HCT116 (cell line): ENCODE results near the gene FAM20C. TPM values are rescaled to one million over a fixed set of nuclear protein-coding genes. Genes with fewer than 3 reads are reported as not detected.

ENCODE experiments used
- ATAC-seq: fragments of 200-7000 bp; cut with Tn5 transposase; 2 replicates; pipeline ENCODE4 v1.9.1; 2020; ENCODE audit warnings: mild to moderate bottlenecking, moderate library complexity
- BruUV-seq: library from RNA; stranded (reverse); fragments of 400-500 nt; replicated peaks from 2 replicates; lab custom pipeline; 2021; lab: Mats Ljungman, UMichigan
- CTCF ChIA-PET: fragments of 300-600 bp; sonication (Branson Sonifier 250); formaldehyde crosslinking; loops from one replicate; lab custom pipeline; 2021; ENCODE audit warnings: antibody characterized with exemption; lab: Charles Lee
- POLR2A ChIA-PET: fragments of 300-600, 350-600 bp; sonication (Branson Sonifier 250); formaldehyde crosslinking; loops from one replicate; lab custom pipeline; 2021; ENCODE audit warnings: antibody characterized with exemption; lab: Charles Lee
- RAD21 ChIA-PET, 2 experiments: fragments of 300-600 bp; sonication (Branson Sonifier 250); formaldehyde crosslinking; loops; one replicate each; lab custom pipeline; 2023; ENCODE audit warnings: low total read pairs in 2 of 2; ENCODE audit not compliant: uncharacterized antibody in 2 of 2, unreplicated experiment in 2 of 2, low non-redundant PET in 1 of 2; lab: Charles Lee
- DNase-seq: peaks from one replicate; pipeline ENCODE4 v3.0.0-alpha.2; 2010; ENCODE audit warnings: low read depth, low spot score
- H2AFZ ChIP-seq: fragments of 200-600 bp; shearing (Covaris generic), sonication (generic); 2 replicates; pipeline ENCODE4 v1.6.1; 2017; ENCODE audit warnings: low read depth, mixed run types, mixed read lengths, antibody characterized with exemption, low read length; ENCODE audit not compliant: poor library complexity, severe bottlenecking
- H3K27ac ChIP-seq: 2 replicates; pipeline ENCODE4 v1.5.1; 2012; ENCODE audit warnings: low read depth, low read length
- H3K27me3 ChIP-seq: fragments of 200-600 bp; sonication (generic); 2 replicates; pipeline ENCODE4 v1.6.1; 2016; ENCODE audit warnings: mixed run types, low read length, mixed read lengths; ENCODE audit not compliant: insufficient read depth
- H3K36me3 ChIP-seq, 2 experiments: fragments of 200-500 bp in 1 of 2; fragments of 200-600 bp in 1 of 2; sonication (Bioruptor generic) in 1 of 2; sonication (generic) in 1 of 2; 2 replicates each; pipeline versions ENCODE4 v1.5.1 to v1.6.1; 2014 to 2016; ENCODE audit warnings: low read length in 2 of 2, inconsistent platforms in 1 of 2, mixed read lengths in 1 of 2, mixed run types in 1 of 2; ENCODE audit not compliant: insufficient read depth in 2 of 2, control insufficient read depth in 1 of 2
- H3K4me1 ChIP-seq, 2 experiments: fragments of 200-600 bp in 1 of 2; sonication (generic) in 1 of 2; 2 replicates each; pipeline versions ENCODE4 v1.5.1 to v1.6.1; 2012 to 2017; ENCODE audit warnings: low read length in 2 of 2, inconsistent platforms in 1 of 2, mild to moderate bottlenecking in 1 of 2, mixed read lengths in 1 of 2, mixed run types in 1 of 2, moderate library complexity in 1 of 2; ENCODE audit not compliant: insufficient read depth in 2 of 2, control insufficient read depth in 1 of 2
- H3K4me2 ChIP-seq: fragments of 200-600 bp; sonication (generic); 2 replicates; pipeline ENCODE4 v1.6.1; 2017; ENCODE audit warnings: mixed run types, low read length, mixed read lengths
- H3K4me3 ChIP-seq, 2 experiments: fragments of 200-600 bp in 1 of 2; sonication (generic) in 1 of 2; replicated peaks in 1 of 2; 2 replicates each; pipeline ENCODE4 v1.5.1; 2011 to 2016; ENCODE audit warnings: low read length in 2 of 2, control low read depth in 1 of 2, low read depth in 1 of 2, mild to moderate bottlenecking in 1 of 2, mixed read lengths in 1 of 2, mixed run types in 1 of 2
- H3K79me2 ChIP-seq: fragments of 200-600 bp; sonication (generic); 2 replicates; pipeline ENCODE4 v1.6.1; 2017; ENCODE audit warnings: mild to moderate bottlenecking, mixed run types, low read length, moderate library complexity, mixed read lengths; ENCODE audit not compliant: insufficient read depth
- H3K9ac ChIP-seq: fragments of 200-600 bp; sonication (generic); 2 replicates; pipeline ENCODE4 v1.6.1; 2016; ENCODE audit warnings: low read length, mixed read lengths
- H3K9me2 ChIP-seq: fragments of 200-600 bp; sonication (generic), shearing (Covaris generic); 2 replicates; pipeline ENCODE4 v1.6.1; 2017; ENCODE audit warnings: mixed run types, mild to moderate bottlenecking, moderate library complexity; ENCODE audit not compliant: insufficient read depth
- H3K9me3 ChIP-seq, 2 experiments: fragments of 200-500 bp in 1 of 2; fragments of 200-600 bp in 1 of 2; sonication (Bioruptor generic) in 1 of 2; sonication (generic) in 1 of 2; 2 replicates each; pipeline ENCODE4 v1.6.1; 2014 to 2017; ENCODE audit warnings: low read length in 2 of 2, mixed read lengths in 2 of 2, inconsistent platforms in 1 of 2, low read depth in 1 of 2, mild to moderate bottlenecking in 1 of 2, mixed run types in 1 of 2, moderate library complexity in 1 of 2; ENCODE audit not compliant: control insufficient read depth in 1 of 2, insufficient read depth in 1 of 2
- H4K20me1 ChIP-seq: fragments of 200-600 bp; sonication (generic), shearing (Covaris generic); 2 replicates; pipeline ENCODE4 v1.6.1; 2017; ENCODE audit warnings: mixed run types, mild to moderate bottlenecking, moderate library complexity; ENCODE audit not compliant: insufficient read depth
- ATF3 ChIP-seq: IDR thresholded peaks from 2 replicates; pipeline ENCODE4 v1.6.1; 2012
- CEBPB ChIP-seq: IDR thresholded peaks from 2 replicates; pipeline ENCODE4 v1.6.1; 2012; ENCODE audit warnings: low read depth
- CTCF ChIP-seq, 3 experiments: fragments of 200-600 bp in 1 of 3; sonication (generic) in 1 of 3; IDR thresholded peaks in 2 of 3; conservative IDR thresholded peaks in 1 of 3; 2 replicates each; pipeline ENCODE4 v1.5.1; 2012 to 2017; ENCODE audit warnings: low read depth in 2 of 3, low read length in 2 of 3, antibody characterized with exemption in 1 of 3, borderline replicate concordance in 1 of 3, control low read depth in 1 of 3, mild to moderate bottlenecking in 1 of 3, mixed read lengths in 1 of 3, mixed run types in 1 of 3, moderate library complexity in 1 of 3; ENCODE audit not compliant: insufficient read depth in 1 of 3
- EGR1 ChIP-seq: IDR thresholded peaks from 2 replicates; pipeline ENCODE4 v1.6.1; 2012; ENCODE audit warnings: low read depth
- ELF1 ChIP-seq: IDR thresholded peaks from 2 replicates; pipeline ENCODE4 v1.6.1; 2012; ENCODE audit warnings: low read depth, borderline replicate concordance
- EZH2 ChIP-seq: fragments of 200-600 bp; sonication (generic); IDR thresholded peaks from 2 replicates; pipeline ENCODE4 v1.6.1; 2017; ENCODE audit warnings: antibody characterized with exemption, mixed run types
- EZH2phosphoT487 ChIP-seq: fragments of 200-600 bp; IDR thresholded peaks from 2 replicates; pipeline ENCODE4 v1.6.1; 2018; ENCODE audit warnings: antibody characterized with exemption, borderline replicate concordance
- JUND ChIP-seq: IDR thresholded peaks from 2 replicates; pipeline ENCODE4 v1.6.1; 2012
- SIN3A ChIP-seq: IDR thresholded peaks from 2 replicates; pipeline ENCODE4 v1.6.1; 2012; ENCODE audit warnings: low read depth
- TCF7L2 ChIP-seq: IDR thresholded peaks from 2 replicates; pipeline ENCODE4 v1.7.0; 2011; ENCODE audit warnings: borderline replicate concordance, inconsistent platforms; ENCODE audit not compliant: insufficient read depth, insufficient read length; ENCODE audit errors: extremely low read depth
- YY1 ChIP-seq: IDR thresholded peaks from 2 replicates; pipeline ENCODE4 v1.6.1; 2011; ENCODE audit warnings: low read length, low read depth, moderate library complexity, mild to moderate bottlenecking; ENCODE audit not compliant: insufficient replicate concordance; ENCODE audit errors: extremely low read depth
- intact Hi-C: fragments of 100-400 bp; cut with micrococcal nuclease; formaldehyde crosslinking; loops from 2 replicates; pipeline ENCODE4 v1.10.0; 2022
- total RNA-seq: library from RNA; stranded (reverse); gene quantifications from one replicate; pipeline ENCODE4 v1.2.1, GENCODE V29; 2021; ENCODE audit not compliant: unreplicated experiment

The FAM20C gene
- total RNA-seq, 1 experiment from 2014 or later, result 27.1 TPM

DNA sequence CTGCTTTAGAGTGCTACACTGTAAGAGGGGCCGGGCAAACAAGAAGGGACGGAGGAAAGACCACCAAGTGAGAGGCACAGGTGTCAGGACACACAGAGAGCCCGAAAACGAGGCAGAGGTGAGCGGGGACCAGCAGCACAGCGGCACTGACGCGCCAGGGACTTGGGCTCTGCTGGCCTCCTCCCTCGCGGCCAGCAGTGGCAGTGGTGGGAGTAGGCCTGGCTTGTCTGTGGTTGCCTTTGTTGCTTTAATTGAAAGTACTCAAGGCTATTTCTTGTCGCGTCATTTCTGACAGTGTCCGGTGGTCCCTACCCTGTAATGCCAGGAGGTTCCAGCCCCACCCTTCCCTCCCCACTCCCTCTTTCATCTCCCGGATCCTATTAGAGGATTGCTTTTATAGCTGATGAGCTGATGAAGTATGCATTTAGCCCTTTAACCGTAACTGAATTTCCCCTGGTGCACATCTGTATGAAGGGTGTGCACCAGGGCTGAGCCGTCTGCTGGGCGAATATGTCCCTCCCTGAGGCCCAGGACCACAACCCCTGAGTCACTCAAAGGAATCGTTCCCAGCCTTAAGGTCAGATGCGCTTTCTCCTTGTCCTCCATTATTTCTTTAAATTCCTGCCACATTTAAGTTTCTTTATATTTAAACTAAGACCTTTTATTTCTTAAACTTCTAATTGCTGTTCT is 39.5 kb upstream of the FAM20C start (continued):
- no peak for TF ChIP-seq EGR1
- TF ChIP-seq CTCF (IDR thresholded peaks at IDR 0.05 in 2 of 3, conservative IDR thresholded peaks at IDR 0.05 in 1 of 3; ENCODE audit: borderline replicate concordance in 1 of 3, insufficient read depth in 1 of 3, low read depth in 2 of 3, low read length in 2 of 3), result no peak
- no peak for TF ChIP-seq SIN3A
- no peak for TF ChIP-seq YY1
- TF ChIP-seq TCF7L2, result no peak

DNA sequence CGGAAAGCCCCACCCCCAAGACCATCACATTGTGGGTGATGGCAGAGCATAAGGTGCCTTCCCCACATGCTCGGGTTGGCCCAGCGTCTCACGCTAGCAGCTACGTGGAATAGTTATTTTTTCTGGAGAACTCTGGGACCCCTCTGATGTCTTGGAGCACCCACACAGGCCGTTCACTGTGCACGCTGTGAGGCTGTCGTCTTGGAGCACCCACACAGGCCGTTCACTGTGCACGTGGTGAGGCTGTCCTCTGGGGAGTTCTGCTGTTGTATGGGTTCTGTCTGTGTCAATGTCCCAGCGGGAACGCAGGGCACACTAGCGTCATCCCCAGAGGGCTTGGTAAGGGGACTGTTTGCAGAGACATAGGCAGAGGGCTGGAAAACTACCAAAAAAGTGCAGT is 38.8 kb upstream of the FAM20C start:
- Histone ChIP-seq H3K79me2 (no peaks in the 10 kb centered on the region), H3K9me2 (no peaks in the 10 kb centered on the region), H3K4me3 (no peak overlapping the region), H3K4me1 (peaks cover 7 to 23% of the 10 kb centered on the region in 2 experiments), H3K27me3 (no peaks in the 10 kb centered on the region), H3K9ac (no peak overlapping the region), H3K27ac (no peak overlapping the region), H3K9me3 (no peaks in the 10 kb centered on the region), H3K36me3 (no peaks in the 10 kb centered on the region), H3K4me2 (no peak overlapping the region), H4K20me1 (no peaks in the 10 kb centered on the region), H2AFZ (no peak overlapping the region)
- ATAC-seq (no peak), DNase-seq (no peak)
- BruUV-seq, result no TSS peak
- TF ChIP-seq EZH2phosphoT487, result no peak
- TF ChIP-seq CEBPB, result no peak
- no peak for TF ChIP-seq ATF3
- no peak for TF ChIP-seq SIN3A
- no peak for TF ChIP-seq ELF1
- TF ChIP-seq EZH2, result no peak
- no peak for TF ChIP-seq JUND
- intact Hi-C loops, result no loop called here
- ChIA-PET CTCF (no interaction called here), RAD21 (no interaction called here), POLR2A (no interaction called here)
